IMR-90 (cell line): ENCODE results near the gene CHD3. TPM values are rescaled to one million over a fixed set of nuclear protein-coding genes. Genes with fewer than 3 reads are reported as not detected.

Experiments
- ATAC-seq: fragments of 200-7000 bp; cut with Tn5 transposase; 2 replicates; pipeline ENCODE4 v1.9.1; 2020; ENCODE audit warnings: low read depth, mild to moderate bottlenecking, moderate library complexity
- BruUV-seq: library from RNA; stranded (reverse); fragments of 400-500 nt; replicated peaks from 2 replicates; lab custom pipeline; 2021; lab: Mats Ljungman, UMichigan
- CTCF ChIA-PET: fragments of 300-600 bp; formaldehyde crosslinking; extraction: SDS; loops from one replicate; lab custom pipeline; 2021; ENCODE audit warnings: antibody characterized with exemption; lab: Yijun Ruan, JAX
- POLR2A ChIA-PET: fragments of 300-600 bp; sonication (Branson Sonifier 250); formaldehyde crosslinking; loops from one replicate; lab custom pipeline; 2022; ENCODE audit warnings: antibody characterized with exemption; ENCODE audit not compliant: unreplicated experiment; lab: Charles Lee
- DNase-seq: peaks from one replicate; pipeline ENCODE4 v3.0.0; 2013
- H2AFZ ChIP-seq: replicated peaks from 2 replicates; pipeline ENCODE3; 2013; ENCODE audit warnings: low read length, mild to moderate bottlenecking; ENCODE audit not compliant: poor library complexity
- H2AK5ac ChIP-seq: 2 replicates; pipeline ENCODE4 v1.6.1; 2013; ENCODE audit warnings: low read depth, low read length, inconsistent platforms
- H2AK9ac ChIP-seq: replicated peaks from 2 replicates; pipeline ENCODE3; 2013; ENCODE audit warnings: mild to moderate bottlenecking, low read depth, low read length, moderate library complexity; ENCODE audit not compliant: poor library complexity
- H2BK120ac ChIP-seq: 2 replicates; pipeline ENCODE4 v1.6.1; 2013; ENCODE audit warnings: low read depth, low read length, inconsistent platforms
- H2BK15ac ChIP-seq: 3 replicates; pipeline ENCODE4 v1.6.1; 2013; ENCODE audit warnings: low read depth, low read length, inconsistent platforms
- H2BK20ac ChIP-seq: 2 replicates; pipeline ENCODE4 v1.6.1; 2013; ENCODE audit warnings: low read depth, mild to moderate bottlenecking, inconsistent platforms, low read length, moderate library complexity
- H2BK5ac ChIP-seq: 2 replicates; pipeline ENCODE4 v1.6.1; 2013; ENCODE audit warnings: mild to moderate bottlenecking, low read depth, low read length, inconsistent platforms; ENCODE audit not compliant: poor library complexity, severe bottlenecking
- H3K14ac ChIP-seq: replicated peaks from 2 replicates; pipeline ENCODE4 v1.6.1; 2013; ENCODE audit warnings: low read depth, low read length, inconsistent platforms
- H3K18ac ChIP-seq: 2 replicates; pipeline ENCODE4 v1.6.1; 2013; ENCODE audit warnings: low read depth, low read length, control low read depth
- H3K23ac ChIP-seq: 2 replicates; pipeline ENCODE4 v1.6.1; 2013; ENCODE audit warnings: low read depth, low read length, inconsistent platforms
- H3K27ac ChIP-seq: 2 replicates; pipeline ENCODE4 v1.5.1; 2013; ENCODE audit warnings: mild to moderate bottlenecking, control low read depth, low read length; ENCODE audit not compliant: insufficient read depth
- H3K27me3 ChIP-seq: 2 replicates; pipeline ENCODE4 v1.6.1; 2013; ENCODE audit warnings: low read length; ENCODE audit not compliant: control insufficient read depth, insufficient read depth
- H3K36me3 ChIP-seq: 2 replicates; pipeline ENCODE4 v1.6.1; 2013; ENCODE audit warnings: low read length, mixed read lengths; ENCODE audit not compliant: control insufficient read depth, insufficient read depth
- H3K4ac ChIP-seq: 2 replicates; pipeline ENCODE4 v1.6.1; 2013; ENCODE audit warnings: low read depth, low read length, inconsistent platforms
- H3K4me1 ChIP-seq: 2 replicates; pipeline ENCODE4 v1.6.1; 2013; ENCODE audit warnings: low read length, mixed read lengths; ENCODE audit not compliant: control insufficient read depth, insufficient read depth
- H3K4me2 ChIP-seq: 2 replicates; pipeline ENCODE4 v1.6.1; 2013; ENCODE audit warnings: low read depth, mild to moderate bottlenecking, control low read depth, low read length, moderate library complexity
- H3K4me3 ChIP-seq: 2 replicates; pipeline ENCODE4 v1.5.1; 2013; ENCODE audit warnings: low read depth, mild to moderate bottlenecking, control low read depth, low read length, moderate library complexity; ENCODE audit not compliant: insufficient read depth
- H3K56ac ChIP-seq: 2 replicates; pipeline ENCODE4 v1.6.1; 2013; ENCODE audit warnings: low read length, inconsistent platforms; ENCODE audit not compliant: insufficient read depth; ENCODE audit errors: extremely low read depth
- H3K79me1 ChIP-seq, 2 experiments: 2 replicates each; pipeline ENCODE4 v1.6.1; 2013; ENCODE audit warnings: low read length in 2 of 2, inconsistent platforms in 1 of 2, low read depth in 1 of 2
- H3K9ac ChIP-seq: 2 replicates; pipeline ENCODE4 v1.6.1; 2013; ENCODE audit warnings: low read depth, low read length, control low read depth
- H3K9me1 ChIP-seq: 2 replicates; pipeline ENCODE4 v1.6.1; 2013; ENCODE audit warnings: low read length, inconsistent platforms; ENCODE audit not compliant: insufficient read depth
- H3K9me3 ChIP-seq: 2 replicates; pipeline ENCODE4 v1.6.1; 2013; ENCODE audit warnings: low read length; ENCODE audit not compliant: control insufficient read depth, insufficient read depth
- H4K20me1 ChIP-seq: 2 replicates; pipeline ENCODE4 v1.6.1; 2013; ENCODE audit warnings: low read length, inconsistent platforms; ENCODE audit not compliant: insufficient read depth
- H4K5ac ChIP-seq: 2 replicates; pipeline ENCODE4 v1.6.1; 2013; ENCODE audit warnings: mild to moderate bottlenecking, low read depth, low read length, control low read depth
- H4K8ac ChIP-seq, 2 experiments: 2 replicates each; pipeline ENCODE4 v1.6.1; 2013; ENCODE audit warnings: low read depth in 2 of 2, low read length in 2 of 2, control low read depth in 1 of 2, inconsistent platforms in 1 of 2
- H4K91ac ChIP-seq: 2 replicates; pipeline ENCODE4 v1.6.1; 2013; ENCODE audit warnings: low read depth, low read length, inconsistent platforms; ENCODE audit not compliant: insufficient read depth
- BHLHE40 ChIP-seq: fragments of 150-350 bp; IDR thresholded peaks from 2 replicates; pipeline ENCODE4 v1.6.1; 2016; ENCODE audit warnings: mild to moderate bottlenecking, low read depth, low read length
- CEBPB ChIP-seq: IDR thresholded peaks from 2 replicates; pipeline ENCODE4 v1.6.1; 2012; ENCODE audit warnings: low read depth, low read length, improper control_type of control experiment
- CHD1 ChIP-seq: IDR thresholded peaks from 2 replicates; pipeline ENCODE4 v1.6.1; 2012; ENCODE audit warnings: low read depth, low read length, improper control_type of control experiment
- CTCF ChIP-seq: conservative IDR thresholded peaks from 2 replicates; pipeline ENCODE4 v1.5.1; 2012; ENCODE audit warnings: mild to moderate bottlenecking, low read depth, low read length, improper control_type of control experiment
- ELK1 ChIP-seq: fragments of 150-350 bp; IDR thresholded peaks from 2 replicates; pipeline ENCODE4 v1.6.1; 2016; ENCODE audit warnings: low read depth, mild to moderate bottlenecking, low read length, moderate library complexity, borderline replicate concordance
- FOS ChIP-seq: fragments of 150-350 bp; IDR thresholded peaks from 2 replicates; pipeline ENCODE4 v1.6.1; 2016; ENCODE audit warnings: low read depth, low read length
- MAFK ChIP-seq: IDR thresholded peaks from 2 replicates; pipeline ENCODE4 v1.6.1; 2012; ENCODE audit warnings: low read depth, low read length, improper control_type of control experiment
- MAZ ChIP-seq: IDR thresholded peaks from 2 replicates; pipeline ENCODE4 v1.6.1; 2012; ENCODE audit warnings: low read depth, mild to moderate bottlenecking, low read length, improper control_type of control experiment, moderate library complexity, borderline replicate concordance
- MXI1 ChIP-seq: IDR thresholded peaks from 2 replicates; pipeline ENCODE4 v1.6.1; 2012; ENCODE audit warnings: low read depth, mild to moderate bottlenecking, low read length, moderate library complexity, borderline replicate concordance
- NFE2L2 ChIP-seq: fragments of 150-350 bp; IDR thresholded peaks from 2 replicates; pipeline ENCODE4 v1.6.1; 2016; ENCODE audit warnings: low read depth, mild to moderate bottlenecking, low read length
- POLR2A ChIP-seq: IDR thresholded peaks from 2 replicates; pipeline ENCODE4 v1.6.1; 2012; ENCODE audit warnings: mild to moderate bottlenecking, low read depth, low read length
- RAD21 ChIP-seq: IDR thresholded peaks from 2 replicates; pipeline ENCODE4 v1.6.1; 2012; ENCODE audit warnings: low read length, improper control_type of control experiment
- RCOR1 ChIP-seq: IDR thresholded peaks from 2 replicates; pipeline ENCODE4 v1.6.1; 2012; ENCODE audit warnings: mild to moderate bottlenecking, low read length, improper control_type of control experiment; ENCODE audit not compliant: insufficient replicate concordance
- RFX5 ChIP-seq: IDR thresholded peaks from 2 replicates; pipeline ENCODE4 v1.8.0; 2012; ENCODE audit warnings: low read depth, mild to moderate bottlenecking, low read length, moderate library complexity
- SMC3 ChIP-seq: fragments of 150-350 bp; IDR thresholded peaks from 2 replicates; pipeline ENCODE4 v1.6.1; 2016; ENCODE audit warnings: low read depth, mild to moderate bottlenecking, antibody characterized with exemption, low read length, moderate library complexity
- WGBS, 2 experiments: methylation state at CpG; one replicate each; pipeline versions ENCODE4 v1.1.5 to v1.1.7; 2013; ENCODE audit warnings: missing lambda C conversion rate in 2 of 2; ENCODE audit not compliant: insufficient read length in 1 of 2; ENCODE audit errors: extremely low coverage in 2 of 2; 5-methylcytosine and 5-hydroxymethylcytosine counted together
- dilution Hi-C: fragments of 300-500 bp; cut with HindIII; formaldehyde crosslinking; loops from one replicate; pipeline ENCODE4 v1.14.3; 2018; ENCODE audit warnings: low sequenced_read_pairs; ENCODE audit not compliant: unreplicated experiment
- in situ Hi-C: fragments of 300-500 bp; cut with MboI; formaldehyde crosslinking; loops from 3 replicates; pipeline ENCODE4 v1.14.3; 2019; ENCODE audit warnings: low sequenced_read_pairs, inconsistent platforms, mixed read lengths
- intact Hi-C: fragments of 100-400 bp; cut with micrococcal nuclease; formaldehyde crosslinking; loops from 2 replicates; pipeline ENCODE4 v1.10.0; 2022
- polyA plus RNA-seq, 3 experiments: library from polyadenylated mRNA; depleted of rRNA; stranded (reverse); fragments of >200 nt; gene quantifications; 2 replicates each; pipeline ENCODE4 v1.2.3, GENCODE V29; 2012; ENCODE audit warnings: low replicate concordance in 1 of 3
- total RNA-seq: library from RNA; depleted of rRNA; stranded (reverse); fragments of >200 nt; gene quantifications from 2 replicates; pipeline ENCODE4 v1.2.3, GENCODE V29; 2012
- TF ChIP-seq, protein P1 (sequence below): fragments of 150-350 bp; IDR thresholded peaks from 2 replicates; pipeline ENCODE4 v1.6.1; 2017; ENCODE audit warnings: mild to moderate bottlenecking, antibody characterized with exemption, low read length, low read depth

CHD3 gene
- total and polyA plus RNA-seq, 2 of the 4 experiments (the other 2 are of a cell fraction) = 65.4 to 78.1 TPM

GRCh38 chr17:7945651-7946050 is 57.1 kb downstream of the CHD3 start:
- no peaks in the 10 kb centered on the region for H3K27me3 ChIP-seq
- H3K56ac ChIP-seq = no peak overlapping the region
- ATAC-seq = no peak
- no peaks in the 10 kb centered on the region for H3K9me3 ChIP-seq
- H3K27ac ChIP-seq = no peak overlapping the region
- POLR2A ChIA-PET = no interaction called here
- in situ Hi-C loops (no loop called here), dilution Hi-C loops (no loop called here), intact Hi-C loops (no loop called here)
- H3K4me3 ChIP-seq = no peak overlapping the region
- no peak overlapping the region for H2AK5ac ChIP-seq
- 100% methylated on average over 4 of the region's 7 CpGs; no CpG with 5 or more reads in 1 of the 2 experiments for WGBS, 2 experiments
- no peak overlapping the region for H3K18ac ChIP-seq
- CTCF ChIA-PET = no interaction called here
- TF ChIP-seq FOS = no peak
- no peak for TF ChIP-seq BHLHE40
- TF ChIP-seq MAZ = no peak
- no peak for TF ChIP-seq ELK1
- TF ChIP-seq MXI1 = no peak
- TF ChIP-seq RCOR1 = no peak
- no peak for TF ChIP-seq RAD21
- TF ChIP-seq CTCF = no peak
- TF ChIP-seq NFE2L2 = no peak
- TF ChIP-seq POLR2A = no peak
- no peak for TF ChIP-seq MAFK
- TF ChIP-seq RFX5 = no peak
- TF ChIP-seq CEBPB = no peak
- no peak for TF ChIP-seq CHD1
- TF ChIP-seq, protein P1, sequence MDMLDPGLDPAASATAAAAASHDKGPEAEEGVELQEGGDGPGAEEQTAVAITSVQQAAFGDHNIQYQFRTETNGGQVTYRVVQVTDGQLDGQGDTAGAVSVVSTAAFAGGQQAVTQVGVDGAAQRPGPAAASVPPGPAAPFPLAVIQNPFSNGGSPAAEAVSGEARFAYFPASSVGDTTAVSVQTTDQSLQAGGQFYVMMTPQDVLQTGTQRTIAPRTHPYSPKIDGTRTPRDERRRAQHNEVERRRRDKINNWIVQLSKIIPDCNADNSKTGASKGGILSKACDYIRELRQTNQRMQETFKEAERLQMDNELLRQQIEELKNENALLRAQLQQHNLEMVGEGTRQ = no peak
- TF ChIP-seq SMC3 = no peak
- H3K4me1 ChIP-seq = no peaks in the 10 kb centered on the region
- no peak overlapping the region for H2AFZ ChIP-seq
- no peak overlapping the region for H3K23ac ChIP-seq
- H3K9me1 ChIP-seq = no peaks in the 10 kb centered on the region
- no peak overlapping the region for H4K8ac ChIP-seq
- no peak overlapping the region for H2BK5ac ChIP-seq
- no peaks in the 10 kb centered on the region; a peak in 1 of 4 replicates for H3K79me1 ChIP-seq
- no peak overlapping the region for H3K9ac ChIP-seq
- H3K36me3 ChIP-seq = peaks cover 58% of the 10 kb centered on the region
- BruUV-seq = no TSS peak
- H3K14ac ChIP-seq = no peak overlapping the region
- H2BK20ac ChIP-seq = no peak overlapping the region
- no peak overlapping the region for H3K4me2 ChIP-seq
- H4K20me1 ChIP-seq = no peaks in the 10 kb centered on the region
- no peak overlapping the region for H4K91ac ChIP-seq
- H2AK9ac ChIP-seq = no peak overlapping the region
- DNase-seq = no peak
- no peak overlapping the region for H2BK120ac ChIP-seq
- no peak overlapping the region for H2BK15ac ChIP-seq
- no peak overlapping the region for H4K5ac ChIP-seq
- H3K4ac ChIP-seq = no peak overlapping the region
